ENCODE measurements around the gene CNTN5. TPM values are rescaled to one million over a fixed set of nuclear protein-coding genes. Genes with fewer than 3 reads are reported as not detected.

Gene CNTN5
- total RNA-seq, 4 donors from 2014 or later: not detected

DNA sequence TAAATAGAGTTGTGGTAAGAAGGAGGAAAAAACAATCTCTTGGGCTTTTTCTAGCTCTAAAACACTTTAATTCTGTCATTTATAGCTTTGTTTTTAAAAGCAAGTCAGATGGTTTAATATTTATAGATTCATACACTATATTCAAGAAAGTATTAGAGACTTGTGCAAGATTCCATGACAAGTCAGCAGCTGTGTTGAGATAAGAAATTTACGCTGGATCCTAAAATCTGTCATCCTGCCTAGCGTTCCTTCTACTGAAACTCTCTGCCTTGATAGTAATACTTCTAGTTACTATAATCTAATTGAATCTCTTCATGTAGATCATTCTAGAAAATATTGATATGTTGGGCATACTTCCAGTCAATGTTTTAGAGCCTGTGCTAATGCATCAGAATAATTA lies 721.8 kb downstream of the CNTN5 start:
- TF ChIP-seq, protein P1, sequence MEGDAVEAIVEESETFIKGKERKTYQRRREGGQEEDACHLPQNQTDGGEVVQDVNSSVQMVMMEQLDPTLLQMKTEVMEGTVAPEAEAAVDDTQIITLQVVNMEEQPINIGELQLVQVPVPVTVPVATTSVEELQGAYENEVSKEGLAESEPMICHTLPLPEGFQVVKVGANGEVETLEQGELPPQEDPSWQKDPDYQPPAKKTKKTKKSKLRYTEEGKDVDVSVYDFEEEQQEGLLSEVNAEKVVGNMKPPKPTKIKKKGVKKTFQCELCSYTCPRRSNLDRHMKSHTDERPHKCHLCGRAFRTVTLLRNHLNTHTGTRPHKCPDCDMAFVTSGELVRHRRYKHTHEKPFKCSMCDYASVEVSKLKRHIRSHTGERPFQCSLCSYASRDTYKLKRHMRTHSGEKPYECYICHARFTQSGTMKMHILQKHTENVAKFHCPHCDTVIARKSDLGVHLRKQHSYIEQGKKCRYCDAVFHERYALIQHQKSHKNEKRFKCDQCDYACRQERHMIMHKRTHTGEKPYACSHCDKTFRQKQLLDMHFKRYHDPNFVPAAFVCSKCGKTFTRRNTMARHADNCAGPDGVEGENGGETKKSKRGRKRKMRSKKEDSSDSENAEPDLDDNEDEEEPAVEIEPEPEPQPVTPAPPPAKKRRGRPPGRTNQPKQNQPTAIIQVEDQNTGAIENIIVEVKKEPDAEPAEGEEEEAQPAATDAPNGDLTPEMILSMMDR (IDR thresholded peaks at IDR 0.05; ENCODE audit: low read depth): no peak

DNA sequence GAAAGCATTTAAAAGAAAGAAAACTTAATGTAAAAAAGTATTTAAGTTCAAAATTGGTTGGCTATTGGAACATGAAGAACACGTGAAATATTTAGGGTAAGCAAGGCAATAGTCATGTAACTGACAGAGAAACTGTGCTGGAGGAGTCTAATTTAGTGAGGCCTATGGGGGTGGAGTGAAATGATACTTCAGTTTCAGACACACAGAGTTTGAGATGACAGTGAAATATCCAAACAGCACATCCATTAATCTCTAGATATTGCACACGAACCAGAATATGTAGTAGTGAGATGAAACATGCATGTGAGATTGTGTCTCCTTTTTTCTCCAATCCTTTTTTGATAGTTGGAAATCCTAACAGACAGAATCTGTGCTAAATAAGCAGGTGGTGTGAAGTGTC lies 739.0 kb downstream of the CNTN5 start:
- TF ChIP-seq, protein P1 (IDR thresholded peaks at IDR 0.05; ENCODE audit: low read depth): no peak

DNA sequence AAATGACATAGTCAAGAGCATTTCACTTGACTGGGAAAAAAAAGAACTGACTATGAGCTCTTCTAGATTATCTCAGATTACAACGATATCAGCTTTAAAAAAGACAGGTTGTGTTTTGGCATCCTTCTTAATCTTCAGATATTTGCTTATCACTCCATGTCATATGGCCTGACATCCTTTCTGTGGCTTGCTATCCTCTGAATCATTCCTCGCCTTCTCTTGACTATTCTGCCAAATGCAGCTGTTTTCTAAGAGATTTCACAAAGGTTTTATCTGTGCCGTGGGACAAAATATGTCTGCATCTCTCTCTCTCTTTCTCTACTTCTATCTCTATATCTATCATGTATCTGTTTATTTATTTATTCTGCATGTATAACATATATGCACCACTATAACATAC lies 746.1 kb downstream of the CNTN5 start:
- TF ChIP-seq, protein P1 (IDR thresholded peaks at IDR 0.05; ENCODE audit: low read depth): no peak

DNA sequence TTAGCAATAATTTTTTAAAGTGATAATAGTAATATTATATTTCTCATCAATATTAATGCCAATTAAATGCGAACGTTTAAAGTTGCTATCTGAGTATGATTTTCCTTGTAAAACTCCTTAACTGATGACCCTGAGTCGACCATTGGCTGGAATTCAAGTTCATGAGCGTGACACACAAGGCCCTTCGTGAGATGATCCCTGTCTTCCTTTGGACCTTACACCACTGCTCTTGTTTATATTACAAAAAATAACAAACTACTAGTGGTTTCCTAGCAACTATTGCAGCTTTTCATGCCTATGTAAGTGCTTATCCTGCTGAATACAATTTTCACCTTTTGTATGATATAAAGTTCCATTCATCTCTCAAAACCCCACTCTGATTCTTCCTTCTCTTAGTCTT lies 752.9 kb downstream of the CNTN5 start:
- TF ChIP-seq, protein P1 (IDR thresholded peaks at IDR 0.05; ENCODE audit: low read depth): no peak

DNA sequence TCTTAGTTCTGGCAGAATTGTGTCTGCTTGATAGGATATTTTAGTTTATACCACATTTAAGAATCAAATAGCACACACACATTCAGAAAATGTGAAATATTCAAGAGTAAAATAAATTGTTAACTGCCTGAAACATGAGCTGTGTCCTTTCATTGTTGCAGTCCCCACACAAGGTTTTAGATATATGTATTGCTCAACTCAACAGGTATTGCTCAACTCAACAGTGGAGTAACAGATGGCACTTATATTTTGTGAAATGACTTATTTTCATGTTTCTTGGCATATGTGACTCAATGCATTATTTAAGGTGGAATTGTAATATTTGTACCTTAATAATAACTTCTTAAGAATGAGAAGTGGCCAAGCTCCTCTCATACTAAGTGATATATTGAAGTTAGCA lies 760.3 kb downstream of the CNTN5 start:
- TF ChIP-seq, protein P1 (IDR thresholded peaks at IDR 0.05; ENCODE audit: low read depth): no peak

DNA sequence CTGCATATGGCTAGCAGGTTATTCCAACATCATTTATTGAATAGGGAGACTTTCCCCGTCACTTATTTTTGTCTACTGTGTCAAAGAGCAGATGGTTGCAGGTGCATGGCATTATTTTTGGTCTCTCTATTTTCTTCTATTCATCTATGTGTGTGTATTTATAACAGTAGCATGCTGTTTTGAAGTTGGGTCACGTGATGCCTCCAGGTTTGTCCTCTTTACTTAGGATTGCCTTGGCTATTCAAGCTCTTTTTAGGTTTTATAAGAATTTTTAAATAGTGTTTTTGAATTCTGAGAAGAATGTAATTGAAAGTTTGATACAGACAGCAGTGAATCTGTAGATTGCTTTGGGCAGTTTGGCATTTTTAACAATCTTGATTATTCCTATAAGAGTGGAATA lies 770.6 kb downstream of the CNTN5 start:
- TF ChIP-seq, protein P1 (IDR thresholded peaks at IDR 0.05; ENCODE audit: low read depth): no peak

DNA sequence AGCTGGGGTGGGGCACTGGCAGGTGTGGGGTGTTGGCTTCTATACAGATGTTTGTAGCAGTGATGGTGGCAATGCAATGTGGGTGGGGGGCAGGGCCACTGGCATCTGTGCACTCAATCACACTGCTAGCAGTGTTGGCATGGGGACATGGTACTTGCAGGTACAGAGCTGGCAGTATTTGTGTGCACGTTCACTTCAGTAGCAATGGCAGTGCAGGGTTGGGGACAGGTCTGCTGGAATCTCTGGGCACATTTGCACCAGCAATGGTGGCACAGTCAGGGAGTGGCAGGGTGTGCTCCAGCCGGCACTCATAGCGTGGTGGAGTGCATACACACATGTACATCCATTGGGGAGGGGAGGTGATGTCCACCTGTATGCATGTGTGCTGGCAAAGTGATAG lies 775.2 kb downstream of the CNTN5 start:
- TF ChIP-seq, protein P1 (IDR thresholded peaks at IDR 0.05; ENCODE audit: low read depth): no peak

Measured in subcutaneous adipose tissue (tissue), 4 donors.